GM21381 (cell line): ENCODE measurements around the gene CRHR1.
"Not testable (repeated sequence)": the region's sequence is repeated elsewhere in the genome, so short reads cannot be mapped to it uniquely, and the experiment has no call there.

ENCODE experiments used
- ATAC-seq: cut with Tn5 transposase; IDR thresholded peaks from one replicate; pipeline ENCODE4 v1.9.1; 2021; ENCODE audit warnings: mild to moderate bottlenecking, moderate library complexity; ENCODE audit not compliant: unreplicated experiment

CRHR1 gene

DNA sequence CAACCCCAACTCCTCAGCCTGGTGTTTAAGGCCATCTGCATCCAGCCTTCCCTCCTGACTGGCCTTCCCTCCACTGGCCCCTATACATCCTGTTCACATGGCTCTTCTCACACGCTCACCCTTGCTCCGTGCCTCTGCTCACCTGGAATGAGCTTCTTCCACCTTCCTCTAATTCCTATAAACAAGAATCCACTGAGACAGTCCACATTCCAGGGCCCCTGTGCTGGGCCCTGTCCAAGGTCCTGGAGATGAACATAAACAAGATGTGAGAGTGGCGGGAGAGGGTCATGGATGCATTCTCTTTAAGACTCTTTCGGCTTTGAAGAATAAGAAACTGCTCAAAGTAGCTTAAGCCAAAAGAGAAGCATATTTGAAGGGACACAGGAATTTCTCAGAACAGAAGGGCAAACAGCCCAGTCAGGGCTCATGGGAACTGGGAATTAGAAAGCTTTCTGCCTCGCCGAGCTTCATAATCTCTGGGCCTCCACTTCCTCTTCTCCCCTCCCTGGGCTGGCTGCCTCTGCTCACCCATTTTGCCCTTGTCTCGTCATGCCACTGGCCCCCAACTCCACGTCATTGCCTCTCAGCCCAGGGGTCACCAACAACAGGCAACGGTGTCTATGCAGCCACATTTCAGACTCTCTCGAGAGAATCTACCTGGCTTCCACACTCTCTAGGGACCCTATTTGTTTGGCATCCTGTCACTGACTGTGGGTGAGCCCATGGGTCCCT, 74.0 kb downstream of the CRHR1 start:
- ATAC-seq: no peak

DNA sequence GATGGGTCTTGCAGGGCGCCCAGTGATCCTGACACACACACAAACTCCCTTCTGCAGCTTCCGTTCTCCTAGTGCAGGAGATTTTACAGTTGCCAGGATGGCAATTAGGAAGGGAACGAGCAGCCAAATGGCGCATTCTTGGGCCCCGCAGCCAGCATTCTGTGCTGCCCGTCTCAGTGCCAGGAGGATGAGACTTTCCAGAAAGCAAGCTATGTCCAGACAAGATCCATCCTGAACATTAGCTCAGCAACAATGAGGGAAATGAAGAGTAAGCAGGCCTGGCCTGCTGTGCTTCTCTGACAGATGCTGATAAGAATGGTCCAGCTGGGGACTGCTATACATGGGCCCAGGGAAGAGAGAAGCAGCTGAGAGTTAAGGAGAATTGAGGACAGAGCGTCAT, 77.0 kb downstream of the CRHR1 start:
- ATAC-seq: no peak

DNA sequence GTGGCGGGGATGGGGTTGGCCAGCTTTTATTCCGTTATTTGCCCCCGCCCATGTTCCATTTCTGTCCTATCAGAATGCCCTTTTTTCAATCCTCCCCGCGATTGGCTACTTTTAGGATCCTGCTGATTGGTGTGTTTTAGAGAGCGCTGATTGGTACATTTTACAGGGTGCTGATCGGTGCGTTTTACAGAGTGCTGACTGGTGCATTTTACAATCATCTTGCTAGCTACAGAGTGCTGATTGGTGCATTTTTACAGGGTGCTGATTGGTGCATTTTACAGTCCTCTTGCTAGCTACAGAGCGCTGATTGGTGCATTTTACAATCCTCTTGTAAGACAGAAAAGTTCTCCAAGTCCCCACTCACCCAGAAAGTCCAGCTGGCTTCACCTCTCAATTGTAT, 78.0 kb downstream of the CRHR1 start:
- ATAC-seq: not testable (repeated sequence)

DNA sequence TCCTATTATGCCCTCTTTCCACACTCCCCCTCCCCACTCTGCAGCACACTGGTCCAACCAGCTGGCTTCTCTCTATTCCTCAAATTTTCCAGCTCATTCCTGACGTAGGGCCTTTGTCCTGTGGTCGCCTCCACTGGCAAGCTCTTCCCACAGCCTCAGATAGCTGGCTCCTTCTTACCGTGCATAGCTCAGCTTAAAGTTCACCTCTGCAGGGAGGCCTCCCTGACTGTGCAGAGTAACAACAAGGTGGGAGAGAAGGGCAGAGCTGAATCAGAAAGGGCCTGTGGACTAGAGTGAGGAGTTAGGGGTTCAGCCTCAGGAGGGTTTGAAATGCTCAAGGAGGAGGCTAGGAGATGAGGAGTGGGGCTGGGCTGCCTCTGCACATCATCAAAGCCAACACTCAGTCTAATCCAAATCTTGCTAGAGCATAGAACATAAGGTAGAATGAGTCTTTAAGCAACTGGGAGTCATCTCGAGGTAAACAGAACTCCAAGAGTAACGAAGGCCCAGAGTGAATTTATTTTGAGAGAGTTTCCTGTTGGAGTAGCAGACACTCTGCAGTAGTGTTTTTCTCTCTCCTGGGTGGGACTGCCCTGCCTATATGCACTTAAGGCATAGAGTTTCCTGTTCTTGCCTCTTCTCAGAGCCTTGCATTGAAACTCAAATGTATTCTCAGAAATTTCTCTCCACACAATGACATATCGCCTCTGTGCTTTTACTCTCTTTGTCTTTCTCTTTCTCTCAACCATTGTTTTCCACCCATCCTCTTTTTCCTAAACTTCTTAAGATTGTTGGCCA, 79.9 kb downstream of the CRHR1 start:
- no peak for ATAC-seq

- no peak for ATAC-seq
Observed at GRCh38 chr17:45867171-45867570, 83.1 kb downstream of the CRHR1 start.

- ATAC-seq: no peak
Observed at GRCh38 chr17:45867702-45868101, 83.6 kb downstream of the CRHR1 start.

GRCh38 chr17:45868276-45868675, 84.2 kb downstream of the CRHR1 start:
- no peak for ATAC-seq

- ATAC-seq: no peak
Observed at GRCh38 chr17:45869676-45870341, 85.7 kb downstream of the CRHR1 start.

DNA sequence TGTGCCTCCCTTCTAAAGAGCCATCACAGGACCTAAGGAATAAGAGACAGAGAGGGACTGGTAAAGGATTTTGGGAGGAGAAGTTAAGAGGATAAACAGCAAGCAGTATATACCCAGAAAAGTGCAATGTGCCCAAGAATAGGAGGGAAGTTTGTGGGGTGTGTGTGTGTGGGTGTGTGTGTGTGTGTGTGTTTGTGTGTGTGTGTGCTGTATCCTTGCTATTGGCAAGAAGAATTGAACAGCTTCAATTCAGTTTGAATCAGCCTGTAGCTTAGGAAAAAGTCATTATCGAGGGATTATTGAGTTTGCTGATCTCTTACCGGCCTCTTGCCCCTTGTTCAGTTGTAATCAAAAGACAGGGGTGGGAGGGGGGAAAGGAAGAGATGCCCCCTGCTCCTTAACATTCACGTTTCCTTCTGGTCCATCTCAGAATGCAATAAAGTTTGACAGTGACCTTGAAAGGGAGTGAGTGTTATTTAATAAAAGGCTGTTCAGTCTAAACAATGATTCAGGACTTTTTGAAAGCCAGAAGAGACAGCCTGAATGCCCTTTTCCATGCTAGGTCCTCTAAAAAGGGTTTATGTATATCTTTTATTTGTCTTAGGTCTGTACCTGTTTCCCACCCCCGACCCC, 86.3 kb downstream of the CRHR1 start:
- ATAC-seq: no peak

- ATAC-seq: no peak
Observed at GRCh38 chr17:45871718-45872117, 87.6 kb downstream of the CRHR1 start.

DNA sequence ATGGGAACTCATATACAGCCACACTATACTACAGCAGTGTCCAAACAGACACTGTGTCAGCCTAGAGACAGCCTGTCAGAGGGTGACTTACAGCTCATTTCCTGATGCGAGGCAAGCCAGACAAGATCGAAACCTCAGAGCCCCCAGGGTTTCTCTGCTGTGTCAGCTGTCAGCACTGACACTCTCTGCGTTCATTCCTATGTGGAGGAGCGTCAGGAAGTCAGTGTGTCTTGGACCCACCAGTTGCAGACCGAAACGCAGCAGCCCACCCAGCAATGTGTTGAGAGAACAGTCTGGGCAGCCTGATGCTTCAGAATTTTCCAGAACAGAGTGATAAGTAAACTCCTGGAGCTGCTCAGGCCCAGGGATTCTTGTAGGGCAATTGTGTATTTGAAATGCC, 89.6 kb downstream of the CRHR1 start:
- no peak for ATAC-seq

GRCh38 chr17:45874151-45874550, 90.0 kb downstream of the CRHR1 start:
- no peak for ATAC-seq

- ATAC-seq: no peak
Observed at GRCh38 chr17:45876539-45876938, 92.4 kb downstream of the CRHR1 start.

- ATAC-seq: no peak
Observed at GRCh38 chr17:45877467-45877866, 93.3 kb downstream of the CRHR1 start.

GRCh38 chr17:45883063-45883462, 98.9 kb downstream of the CRHR1 start:
- ATAC-seq: no peak
